ENCODE measurements around the gene CYP3A5.

Gene CYP3A5

DNA sequence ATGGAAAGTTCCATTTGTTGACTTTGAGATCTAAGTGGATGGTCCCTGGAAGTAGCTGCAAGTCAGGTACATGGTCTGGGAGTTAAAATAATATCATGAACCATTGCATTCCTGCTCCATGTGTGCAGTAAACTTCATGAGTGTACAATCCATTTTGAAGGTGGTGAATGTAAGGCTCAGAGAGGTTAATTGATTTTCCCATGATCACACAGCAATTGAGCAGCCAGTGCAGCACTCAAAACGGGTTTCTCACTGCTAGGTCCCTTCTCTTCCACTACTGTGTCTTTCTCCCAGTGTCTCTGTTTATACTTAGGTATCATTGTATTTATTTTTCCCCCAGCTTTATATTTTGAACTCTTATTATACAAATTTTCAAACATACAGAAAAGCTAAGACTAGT lies 53.1 kb downstream of the CYP3A5 start:
- no peaks in the 10 kb centered on the region for H3K4me1 ChIP-seq (ENCODE audit: control insufficient read depth in 2 of 2, insufficient read depth in 2 of 2, low read length in 2 of 2)
- no peaks in the 10 kb centered on the region for H3K27me3 ChIP-seq (ENCODE audit: control insufficient read depth in 2 of 2, insufficient read depth in 2 of 2, low read length in 2 of 2)
- peaks cover 77 to 93% of the 10 kb centered on the region in 2 donors for H3K36me3 ChIP-seq (ENCODE audit: control insufficient read depth in 2 of 2, insufficient read depth in 2 of 2, low read length in 2 of 2)
- H3K27ac ChIP-seq (ENCODE audit: low read depth in 2 of 2, low read length in 2 of 2): no peak overlapping the region
- H3K9me3 ChIP-seq (ENCODE audit: control insufficient read depth in 2 of 2, low read length in 2 of 2): no peaks in the 10 kb centered on the region
- H3K9ac ChIP-seq (ENCODE audit: low read depth in 1 of 2, low read length in 2 of 2): no peak overlapping the region
- H3K4me3 ChIP-seq (ENCODE audit: low read length in 2 of 2): no peak overlapping the region

DNA sequence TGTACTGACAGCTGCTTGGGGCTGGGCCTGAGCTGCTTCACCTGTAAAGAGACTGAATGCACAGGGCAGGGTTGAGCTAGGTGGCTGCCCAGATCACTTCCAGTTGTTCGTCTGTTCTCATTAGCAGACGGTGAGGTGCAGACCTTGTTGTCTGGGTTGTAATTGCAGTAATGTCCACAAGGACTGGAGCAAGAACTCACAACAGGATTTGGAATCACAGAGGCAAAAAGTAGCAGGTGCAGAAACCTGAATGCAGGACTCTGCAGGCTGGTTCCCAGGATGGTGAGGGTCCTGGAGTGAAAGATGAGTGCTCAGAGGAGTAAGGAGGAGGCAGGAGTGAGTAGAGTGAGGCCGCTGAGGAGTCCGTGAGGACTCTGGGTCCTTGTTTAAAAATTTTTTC lies 53.8 kb downstream of the CYP3A5 start:
- no peaks in the 10 kb centered on the region for H3K27me3 ChIP-seq (ENCODE audit: control insufficient read depth in 2 of 2, insufficient read depth in 2 of 2, low read length in 2 of 2)
- no peak overlapping the region for H3K4me3 ChIP-seq (ENCODE audit: low read length in 2 of 2)
- H3K9me3 ChIP-seq (ENCODE audit: control insufficient read depth in 2 of 2, low read length in 2 of 2): no peaks in the 10 kb centered on the region
- peaks cover 83 to 93% of the 10 kb centered on the region in 2 donors for H3K36me3 ChIP-seq (ENCODE audit: control insufficient read depth in 2 of 2, insufficient read depth in 2 of 2, low read length in 2 of 2)
- no peak overlapping the region for H3K27ac ChIP-seq (ENCODE audit: low read depth in 2 of 2, low read length in 2 of 2)
- H3K4me1 ChIP-seq (ENCODE audit: control insufficient read depth in 2 of 2, insufficient read depth in 2 of 2, low read length in 2 of 2): no peaks in the 10 kb centered on the region
- no peak overlapping the region for H3K9ac ChIP-seq (ENCODE audit: low read depth in 1 of 2, low read length in 2 of 2)

DNA sequence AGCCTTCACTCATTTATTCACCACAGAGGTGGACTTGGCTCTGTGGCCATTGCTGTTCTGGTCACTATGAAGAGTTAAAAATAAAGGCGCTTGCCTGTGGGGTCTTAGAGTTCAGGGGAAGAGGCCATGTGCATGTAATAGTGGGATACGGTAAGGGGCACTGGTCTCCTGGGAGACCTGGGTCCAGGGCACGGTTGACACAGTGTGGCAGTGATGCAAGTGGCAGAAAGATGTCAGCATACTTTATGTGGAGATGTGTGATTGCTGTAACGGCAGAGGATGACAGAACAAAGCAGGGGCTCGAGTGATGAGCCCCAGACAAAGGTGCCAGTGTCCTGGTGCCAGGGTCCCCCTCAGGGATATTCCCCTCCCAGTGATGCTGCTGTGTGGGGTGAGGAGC lies 54.5 kb downstream of the CYP3A5 start:
- no peaks in the 10 kb centered on the region for H3K4me1 ChIP-seq (ENCODE audit: control insufficient read depth in 2 of 2, insufficient read depth in 2 of 2, low read length in 2 of 2)
- no peaks in the 10 kb centered on the region for H3K9me3 ChIP-seq (ENCODE audit: control insufficient read depth in 2 of 2, low read length in 2 of 2)

DNA sequence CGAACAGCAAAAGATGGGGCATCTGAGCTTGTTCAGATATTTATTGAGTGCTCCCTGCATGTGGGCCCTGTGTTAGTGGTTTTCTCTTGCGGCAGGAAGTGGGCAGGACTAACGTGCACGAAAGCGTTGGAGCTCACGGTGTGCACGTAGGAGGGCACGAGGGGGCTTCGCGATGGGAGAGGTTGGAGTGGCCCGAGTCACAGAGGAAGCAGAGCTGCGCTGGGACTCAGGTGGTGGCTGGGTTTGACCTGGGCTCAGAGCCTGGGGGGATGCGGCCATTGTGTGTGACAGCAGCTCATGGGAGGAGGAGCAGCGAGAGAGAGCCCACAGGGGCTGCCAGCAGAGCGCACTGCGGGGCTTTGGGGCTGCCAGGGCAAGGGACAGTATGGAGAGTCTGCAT lies 55.3 kb downstream of the CYP3A5 start:
- Histone ChIP-seq H3K27ac (ENCODE audit: low read depth in 2 of 2, low read length in 2 of 2) (peak overlapping the region in 1 of 2 donors; percentile 48), H3K9ac (ENCODE audit: low read depth in 1 of 2, low read length in 2 of 2) (no peak overlapping the region), H3K36me3 (ENCODE audit: control insufficient read depth in 2 of 2, insufficient read depth in 2 of 2, low read length in 2 of 2) (peaks cover 80 to 92% of the 10 kb centered on the region in 2 donors)

More for the DNA sequence above, 54.5 kb downstream of the CYP3A5 start:
- Histone ChIP-seq H3K9ac (ENCODE audit: low read depth in 1 of 2, low read length in 2 of 2) (no peak overlapping the region), H3K27ac (ENCODE audit: low read depth in 2 of 2, low read length in 2 of 2) (no peak overlapping the region), H3K36me3 (ENCODE audit: control insufficient read depth in 2 of 2, insufficient read depth in 2 of 2, low read length in 2 of 2) (peaks cover 87 to 92% of the 10 kb centered on the region in 2 donors), H3K27me3 (ENCODE audit: control insufficient read depth in 2 of 2, insufficient read depth in 2 of 2, low read length in 2 of 2) (no peaks in the 10 kb centered on the region), H3K4me3 (ENCODE audit: low read length in 2 of 2) (no peak overlapping the region)

DNA sequence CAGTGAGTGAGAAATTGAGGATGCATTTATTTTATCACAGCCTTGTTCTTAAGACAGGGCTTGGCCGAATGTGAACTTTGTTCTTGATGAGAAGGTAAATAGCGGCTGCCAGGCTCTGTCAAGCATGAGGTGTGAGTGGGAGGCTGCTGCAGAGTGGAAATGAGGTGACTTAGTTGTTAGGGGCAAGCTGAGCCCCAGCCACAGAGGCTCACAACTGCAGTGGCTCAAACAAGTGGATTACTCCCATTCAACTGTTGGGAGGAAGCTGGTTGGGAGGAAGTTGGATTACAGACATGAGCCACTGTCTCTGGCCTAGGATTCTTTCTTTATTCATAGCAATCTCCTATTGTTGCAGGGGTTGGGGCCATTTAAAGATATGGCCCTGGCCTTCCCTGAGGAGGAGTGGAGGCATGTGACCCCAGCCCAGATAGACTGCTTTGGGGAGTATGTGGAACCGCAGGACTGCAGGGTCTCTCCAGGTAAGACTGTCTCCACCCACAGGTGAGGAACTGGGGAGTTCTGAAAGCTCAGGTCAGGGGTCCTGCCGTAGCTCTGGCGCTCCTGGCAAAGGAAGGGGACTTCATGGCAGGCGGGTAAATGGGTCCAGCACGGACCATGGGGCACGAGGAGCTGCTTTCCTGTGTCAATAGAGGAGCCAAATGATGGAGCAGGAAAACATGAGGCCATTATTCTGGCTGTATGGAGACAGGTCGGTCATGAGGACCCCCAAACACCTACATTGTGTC lies 55.9 kb downstream of the CYP3A5 start:
- H3K9me3 ChIP-seq (ENCODE audit: control insufficient read depth in 2 of 2, low read length in 2 of 2): no peaks in the 10 kb centered on the region
- H3K9ac ChIP-seq (ENCODE audit: low read depth in 1 of 2, low read length in 2 of 2): no peak overlapping the region
- peaks cover 80 to 90% of the 10 kb centered on the region in 2 donors for H3K36me3 ChIP-seq (ENCODE audit: control insufficient read depth in 2 of 2, insufficient read depth in 2 of 2, low read length in 2 of 2)

More for the DNA sequence above, 55.3 kb downstream of the CYP3A5 start:
- Histone ChIP-seq H3K4me3 (ENCODE audit: low read length in 2 of 2) (no peak overlapping the region), H3K4me1 (ENCODE audit: control insufficient read depth in 2 of 2, insufficient read depth in 2 of 2, low read length in 2 of 2) (no peaks in the 10 kb centered on the region), H3K27me3 (ENCODE audit: control insufficient read depth in 2 of 2, insufficient read depth in 2 of 2, low read length in 2 of 2) (no peaks in the 10 kb centered on the region), H3K9me3 (ENCODE audit: control insufficient read depth in 2 of 2, low read length in 2 of 2) (no peaks in the 10 kb centered on the region)

DNA sequence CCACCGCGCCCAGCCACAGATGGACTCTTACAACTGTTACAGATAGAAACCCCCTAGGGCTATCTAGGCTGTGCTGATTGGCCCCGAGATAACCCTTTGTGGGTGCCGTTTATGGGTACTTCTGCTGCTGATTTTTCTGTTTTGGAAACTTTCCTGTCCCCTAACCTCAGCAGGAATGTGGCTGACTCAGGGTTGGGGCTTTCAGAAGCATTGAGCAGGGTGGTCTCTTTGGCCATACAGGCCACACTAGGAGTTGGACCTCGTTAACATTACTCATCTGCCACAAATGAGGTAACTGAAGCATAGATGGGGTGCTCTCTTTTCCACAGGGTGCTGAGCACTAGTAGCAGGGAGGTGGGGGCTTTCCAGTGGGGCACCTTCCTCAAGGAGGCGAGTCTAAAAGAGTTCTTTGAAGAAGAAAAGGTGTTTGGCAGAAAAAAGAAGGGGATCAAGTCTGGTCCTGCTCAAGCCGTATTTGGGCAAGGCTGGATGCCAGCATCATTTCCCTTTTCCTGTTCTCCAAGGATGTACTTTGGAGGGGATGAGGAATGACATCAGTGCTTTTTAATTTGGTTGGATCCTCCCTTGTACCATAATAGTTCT lies 56.6 kb downstream of the CYP3A5 start:
- no peak overlapping the region for H3K9ac ChIP-seq (ENCODE audit: low read depth in 1 of 2, low read length in 2 of 2)

More for the DNA sequence above, 55.9 kb downstream of the CYP3A5 start:
- H3K27me3 ChIP-seq (ENCODE audit: control insufficient read depth in 2 of 2, insufficient read depth in 2 of 2, low read length in 2 of 2): no peaks in the 10 kb centered on the region
- H3K27ac ChIP-seq (ENCODE audit: low read depth in 2 of 2, low read length in 2 of 2): peak overlapping the region in 1 of 2 donors; percentile 48
- no peaks in the 10 kb centered on the region for H3K4me1 ChIP-seq (ENCODE audit: control insufficient read depth in 2 of 2, insufficient read depth in 2 of 2, low read length in 2 of 2)
- H3K4me3 ChIP-seq (ENCODE audit: low read length in 2 of 2): no peak overlapping the region

DNA sequence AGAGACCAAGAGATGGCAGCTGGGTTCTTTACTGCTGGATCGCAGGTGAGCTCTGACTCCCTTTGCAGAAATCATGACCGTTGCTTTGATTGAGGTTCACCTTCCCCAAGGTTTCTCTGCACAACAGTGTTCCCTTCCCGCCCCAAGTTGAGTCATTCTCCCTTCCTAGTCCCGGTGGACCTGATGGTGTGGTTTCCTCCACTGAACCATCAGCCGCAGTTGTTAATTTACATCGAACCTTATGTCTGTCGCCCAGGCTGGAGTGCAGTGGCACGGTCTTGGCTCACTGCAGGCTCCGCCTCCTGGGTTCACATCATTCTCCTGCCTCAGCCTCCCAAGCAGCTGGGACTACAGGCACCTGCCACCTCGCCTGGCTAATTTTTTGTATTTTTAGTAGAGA lies 57.2 kb downstream of the CYP3A5 start:
- Histone ChIP-seq H3K9ac (ENCODE audit: low read depth in 1 of 2, low read length in 2 of 2) (no peak overlapping the region), H3K4me1 (ENCODE audit: control insufficient read depth in 2 of 2, insufficient read depth in 2 of 2, low read length in 2 of 2) (peaks cover 4% of the 10 kb centered on the region in 2 donors), H3K36me3 (ENCODE audit: control insufficient read depth in 2 of 2, insufficient read depth in 2 of 2, low read length in 2 of 2) (peaks cover 78 to 83% of the 10 kb centered on the region in 2 donors), H3K4me3 (ENCODE audit: low read length in 2 of 2) (no peak overlapping the region), H3K27ac (ENCODE audit: low read depth in 2 of 2, low read length in 2 of 2) (no peak overlapping the region), H3K9me3 (ENCODE audit: control insufficient read depth in 2 of 2, low read length in 2 of 2) (no peaks in the 10 kb centered on the region), H3K27me3 (ENCODE audit: control insufficient read depth in 2 of 2, insufficient read depth in 2 of 2, low read length in 2 of 2) (no peaks in the 10 kb centered on the region)

More for the DNA sequence above, 56.6 kb downstream of the CYP3A5 start:
- peaks cover 81 to 88% of the 10 kb centered on the region in 2 donors for H3K36me3 ChIP-seq (ENCODE audit: control insufficient read depth in 2 of 2, insufficient read depth in 2 of 2, low read length in 2 of 2)
- no peaks in the 10 kb centered on the region for H3K27me3 ChIP-seq (ENCODE audit: control insufficient read depth in 2 of 2, insufficient read depth in 2 of 2, low read length in 2 of 2)
- no peaks in the 10 kb centered on the region for H3K4me1 ChIP-seq (ENCODE audit: control insufficient read depth in 2 of 2, insufficient read depth in 2 of 2, low read length in 2 of 2)
- H3K27ac ChIP-seq (ENCODE audit: low read depth in 2 of 2, low read length in 2 of 2): no peak overlapping the region
- no peaks in the 10 kb centered on the region for H3K9me3 ChIP-seq (ENCODE audit: control insufficient read depth in 2 of 2, low read length in 2 of 2)
- H3K4me3 ChIP-seq (ENCODE audit: low read length in 2 of 2): no peak overlapping the region

DNA sequence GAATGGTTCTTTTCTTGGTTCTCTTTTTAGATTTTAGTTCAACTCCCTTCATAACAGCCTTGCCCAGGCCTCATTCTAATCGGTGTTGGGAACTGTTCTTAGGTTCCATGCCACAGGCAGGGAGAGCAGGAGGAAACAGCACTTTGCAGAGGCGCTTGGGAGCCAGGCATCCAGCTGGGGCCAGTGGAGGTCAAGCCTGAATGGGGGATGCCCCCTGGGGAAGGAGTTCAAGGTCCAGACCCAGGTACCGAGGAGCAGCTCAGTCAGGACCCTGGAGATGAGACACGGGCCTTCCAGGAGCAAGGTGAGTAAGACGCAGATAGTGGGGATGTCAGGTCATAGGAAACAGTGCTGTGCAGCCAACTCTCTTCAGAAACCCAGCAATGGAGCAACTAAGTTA lies 58.5 kb downstream of the CYP3A5 start:
- H3K36me3 ChIP-seq (ENCODE audit: control insufficient read depth in 2 of 2, insufficient read depth in 2 of 2, low read length in 2 of 2): peaks cover 65 to 70% of the 10 kb centered on the region in 2 donors
- no peak overlapping the region for H3K9ac ChIP-seq (ENCODE audit: low read depth in 1 of 2, low read length in 2 of 2)
- H3K27me3 ChIP-seq (ENCODE audit: control insufficient read depth in 2 of 2, insufficient read depth in 2 of 2, low read length in 2 of 2): no peaks in the 10 kb centered on the region
- no peak overlapping the region for H3K27ac ChIP-seq (ENCODE audit: low read depth in 2 of 2, low read length in 2 of 2)
- no peak overlapping the region for H3K4me3 ChIP-seq (ENCODE audit: low read length in 2 of 2)
- no peaks in the 10 kb centered on the region for H3K9me3 ChIP-seq (ENCODE audit: control insufficient read depth in 2 of 2, low read length in 2 of 2)
- H3K4me1 ChIP-seq (ENCODE audit: control insufficient read depth in 2 of 2, insufficient read depth in 2 of 2, low read length in 2 of 2): peaks cover 7 to 8% of the 10 kb centered on the region in 2 donors

DNA sequence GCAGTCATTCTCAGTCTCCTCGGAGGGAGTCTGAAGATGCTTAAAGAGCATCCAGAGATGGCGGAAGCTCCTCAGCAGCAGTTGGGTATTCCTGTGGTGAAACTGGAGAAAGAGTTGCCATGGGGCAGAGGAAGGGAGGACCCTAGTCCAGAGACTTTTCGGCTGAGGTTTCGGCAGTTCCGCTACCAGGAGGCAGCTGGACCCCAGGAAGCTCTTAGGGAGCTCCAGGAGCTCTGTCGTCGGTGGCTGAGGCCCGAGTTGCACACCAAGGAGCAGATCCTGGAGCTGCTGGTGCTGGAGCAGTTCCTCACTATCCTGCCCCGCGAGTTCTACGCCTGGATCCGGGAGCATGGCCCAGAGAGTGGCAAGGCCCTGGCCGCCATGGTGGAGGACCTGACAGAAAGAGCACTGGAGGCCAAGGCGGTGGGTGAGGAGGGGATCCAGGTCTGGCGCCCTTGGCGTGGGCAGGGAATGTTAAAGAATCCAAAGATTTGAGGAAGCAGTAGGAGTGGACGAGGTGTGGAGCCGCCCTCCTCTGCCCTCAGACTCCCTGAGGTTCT lies 60.1 kb downstream of the CYP3A5 start:
- Histone ChIP-seq H3K36me3 (ENCODE audit: control insufficient read depth in 2 of 2, insufficient read depth in 2 of 2, low read length in 2 of 2) (peaks cover 49 to 54% of the 10 kb centered on the region in 2 donors), H3K27me3 (ENCODE audit: control insufficient read depth in 2 of 2, insufficient read depth in 2 of 2, low read length in 2 of 2) (no peaks in the 10 kb centered on the region), H3K9ac (ENCODE audit: low read depth in 1 of 2, low read length in 2 of 2) (no peak overlapping the region), H3K4me3 (ENCODE audit: low read length in 2 of 2) (no peak overlapping the region), H3K9me3 (ENCODE audit: control insufficient read depth in 2 of 2, low read length in 2 of 2) (no peaks in the 10 kb centered on the region), H3K4me1 (ENCODE audit: control insufficient read depth in 2 of 2, insufficient read depth in 2 of 2, low read length in 2 of 2) (peaks cover 7 to 8% of the 10 kb centered on the region in 2 donors), H3K27ac (ENCODE audit: low read depth in 2 of 2, low read length in 2 of 2) (no peak overlapping the region)

DNA sequence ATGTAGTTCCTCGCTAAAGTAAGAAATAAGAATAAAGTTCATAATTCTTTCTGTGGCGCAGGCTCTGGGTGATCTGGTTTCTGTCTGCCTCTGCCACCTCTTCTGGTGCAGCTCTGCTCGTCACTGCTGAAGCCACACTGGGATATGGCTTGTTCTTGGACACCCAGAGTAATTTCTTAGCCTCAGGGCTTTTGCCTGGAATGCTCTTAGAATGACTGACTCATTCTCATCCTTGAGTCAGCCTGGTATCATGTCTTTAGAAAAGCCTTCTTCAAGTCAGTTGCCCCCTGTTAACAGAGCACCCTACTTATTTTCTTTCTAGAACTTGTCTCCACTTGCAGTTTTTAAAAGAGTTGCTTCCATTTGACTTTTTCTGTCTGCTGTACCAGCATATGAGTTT lies 61.1 kb downstream of the CYP3A5 start:
- peaks cover 40 to 45% of the 10 kb centered on the region in 2 donors for H3K36me3 ChIP-seq (ENCODE audit: control insufficient read depth in 2 of 2, insufficient read depth in 2 of 2, low read length in 2 of 2)
- H3K9ac ChIP-seq (ENCODE audit: low read depth in 1 of 2, low read length in 2 of 2): no peak overlapping the region
- H3K27me3 ChIP-seq (ENCODE audit: control insufficient read depth in 2 of 2, insufficient read depth in 2 of 2, low read length in 2 of 2): no peaks in the 10 kb centered on the region
- H3K4me1 ChIP-seq (ENCODE audit: control insufficient read depth in 2 of 2, insufficient read depth in 2 of 2, low read length in 2 of 2): peaks cover 7 to 8% of the 10 kb centered on the region in 2 donors
- H3K27ac ChIP-seq (ENCODE audit: low read depth in 2 of 2, low read length in 2 of 2): no peak overlapping the region
- no peaks in the 10 kb centered on the region for H3K9me3 ChIP-seq (ENCODE audit: control insufficient read depth in 2 of 2, low read length in 2 of 2)
- no peak overlapping the region for H3K4me3 ChIP-seq (ENCODE audit: low read length in 2 of 2)

Measured in mucosa of rectum (tissue), 2 donors.